Measurements from ENCODE around the gene HAUS6.
A peak's percentile ranks its signal among the peaks of the same experiment; 100 is the strongest.
"Not testable (repeated sequence)": the region's sequence is repeated elsewhere in the genome, so short reads cannot be mapped to it uniquely, and the experiment has no call there.

The HAUS6 gene

DNA sequence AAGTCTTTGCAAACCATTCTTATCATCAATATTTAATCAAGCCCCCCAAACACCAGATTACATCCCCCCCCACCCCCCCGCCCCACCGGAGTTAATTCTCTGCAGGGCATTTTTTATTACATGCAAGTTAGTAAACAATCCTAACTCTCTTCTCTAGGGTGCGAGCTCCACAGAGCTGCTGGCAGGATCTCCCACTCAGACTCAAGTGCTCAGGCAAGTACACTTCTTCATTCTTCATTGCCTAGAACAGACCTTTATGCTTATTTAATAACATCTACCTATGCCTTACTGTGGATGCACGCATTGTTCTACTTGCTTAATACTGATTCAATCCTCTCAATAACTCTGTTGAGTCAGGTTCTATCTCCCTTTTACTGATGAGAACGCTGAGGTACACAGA is 79.6 kb downstream of the HAUS6 start:
- no peak for DNase-seq (ENCODE audit: insufficient read length, low spot score)
- TF ChIP-seq SPI1 (IDR thresholded peaks at IDR 0.05; ENCODE audit: low read depth, low read length), result no peak
- TF ChIP-seq POLR2AphosphoS5 (IDR thresholded peaks at IDR 0.05; ENCODE audit: low read depth, low read length), result no peak
- TF ChIP-seq POLR2A (IDR thresholded peaks at IDR 0.05; ENCODE audit: low read depth, low read length), result no peak
- TF ChIP-seq TAF1 (IDR thresholded peaks at IDR 0.05; ENCODE audit: low read depth, low read length), result no peak
- TF ChIP-seq PAX5 (IDR thresholded peaks at IDR 0.05; ENCODE audit: insufficient read depth, low read length, severe bottlenecking), result no peak
- TF ChIP-seq POU2F2 (IDR thresholded peaks at IDR 0.05; ENCODE audit: low read depth, low read length), result no peak
- no peak for FAIRE-seq

DNA sequence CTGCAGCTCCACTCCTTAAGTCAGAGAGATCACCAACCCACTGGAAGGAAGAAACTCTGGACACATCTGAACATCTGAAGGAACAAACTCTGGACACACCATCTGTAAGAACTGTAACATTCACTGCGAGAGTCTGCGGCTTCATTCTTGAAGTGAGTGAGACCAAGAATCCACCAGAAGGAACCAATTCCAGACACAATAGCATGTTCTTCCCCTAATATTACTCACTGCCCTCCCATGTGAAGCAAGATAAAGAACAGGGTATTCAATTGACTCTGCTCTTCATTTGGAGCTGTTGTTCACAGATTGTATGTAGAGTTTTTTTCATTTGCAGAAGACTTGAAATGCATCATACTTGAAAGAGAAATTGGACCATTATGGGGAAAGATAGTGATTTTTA is 80.5 kb downstream of the HAUS6 start:
- FAIRE-seq (no peak), DNase-seq (ENCODE audit: insufficient read length, low spot score) (no peak)
- no peak for TF ChIP-seq SPI1 (IDR thresholded peaks at IDR 0.05; ENCODE audit: low read depth, low read length)
- TF ChIP-seq POLR2A (IDR thresholded peaks at IDR 0.05; ENCODE audit: low read depth, low read length), result no peak
- TF ChIP-seq PAX5 (IDR thresholded peaks at IDR 0.05; ENCODE audit: insufficient read depth, low read length, severe bottlenecking), result no peak
- TF ChIP-seq POU2F2 (IDR thresholded peaks at IDR 0.05; ENCODE audit: low read depth, low read length), result no peak
- no peak for TF ChIP-seq TAF1 (IDR thresholded peaks at IDR 0.05; ENCODE audit: low read depth, low read length)
- TF ChIP-seq POLR2AphosphoS5 (IDR thresholded peaks at IDR 0.05; ENCODE audit: low read depth, low read length), result no peak

DNA sequence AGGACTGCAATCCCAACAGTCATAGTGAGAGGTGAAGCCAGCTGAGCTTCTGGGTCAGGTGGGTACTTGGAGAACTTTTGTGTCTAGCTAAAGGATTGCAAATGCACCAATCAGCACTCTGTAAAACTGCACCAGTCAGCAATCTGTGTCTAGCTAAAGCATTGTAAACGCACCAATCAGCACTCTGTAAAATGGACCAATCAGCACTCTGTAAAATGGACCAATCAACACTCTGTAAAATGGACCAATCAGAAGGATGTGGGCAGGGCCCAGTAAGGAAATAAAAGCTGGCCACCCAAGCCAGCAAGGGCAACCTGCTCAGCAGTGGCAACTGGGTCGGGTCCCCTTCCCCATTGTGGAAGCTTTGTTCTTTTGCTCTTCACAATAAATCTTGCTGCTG is 81.1 kb downstream of the HAUS6 start:
- not testable (repeated sequence) for DNase-seq (ENCODE audit: insufficient read length, low spot score); FAIRE-seq

DNA sequence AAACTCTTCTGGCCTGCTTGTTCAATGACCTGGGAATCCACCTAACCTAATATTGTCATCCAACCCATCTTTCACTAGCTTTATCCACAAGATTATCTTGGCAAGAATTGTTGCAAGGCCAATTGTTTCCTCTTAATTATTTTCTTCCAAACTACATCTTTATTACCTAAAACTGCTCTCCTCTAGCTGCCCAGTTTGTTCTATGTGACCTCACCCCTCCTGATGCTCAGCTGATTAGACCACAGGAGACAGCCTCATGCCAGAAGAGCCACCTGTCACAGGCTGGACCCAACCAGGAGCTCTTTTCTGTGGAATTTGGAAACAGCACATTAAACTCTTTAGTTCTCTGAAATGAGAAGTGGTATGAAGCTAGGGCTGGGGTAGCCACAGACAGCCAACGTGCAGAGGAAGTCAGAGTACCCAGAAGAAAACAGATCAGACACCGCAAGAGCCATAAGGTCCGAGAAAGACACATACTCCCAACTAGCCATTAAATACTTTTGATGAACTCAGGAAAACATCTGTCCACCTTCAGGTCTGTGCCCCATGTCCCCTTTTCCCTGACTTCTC is 81.7 kb downstream of the HAUS6 start:
- TF ChIP-seq POLR2AphosphoS5 (IDR thresholded peaks at IDR 0.05; ENCODE audit: low read depth, low read length), result no peak
- TF ChIP-seq POU2F2 (IDR thresholded peaks at IDR 0.05; ENCODE audit: low read depth, low read length), result no peak
- no peak for TF ChIP-seq PAX5 (IDR thresholded peaks at IDR 0.05; ENCODE audit: insufficient read depth, low read length, severe bottlenecking)
- no peak for TF ChIP-seq POLR2A (IDR thresholded peaks at IDR 0.05; ENCODE audit: low read depth, low read length)
- no peak for TF ChIP-seq TAF1 (IDR thresholded peaks at IDR 0.05; ENCODE audit: low read depth, low read length)
- TF ChIP-seq SPI1 (IDR thresholded peaks at IDR 0.05; ENCODE audit: low read depth, low read length), result no peak
- FAIRE-seq (no peak), DNase-seq (ENCODE audit: insufficient read length, low spot score) (no peak)

DNA sequence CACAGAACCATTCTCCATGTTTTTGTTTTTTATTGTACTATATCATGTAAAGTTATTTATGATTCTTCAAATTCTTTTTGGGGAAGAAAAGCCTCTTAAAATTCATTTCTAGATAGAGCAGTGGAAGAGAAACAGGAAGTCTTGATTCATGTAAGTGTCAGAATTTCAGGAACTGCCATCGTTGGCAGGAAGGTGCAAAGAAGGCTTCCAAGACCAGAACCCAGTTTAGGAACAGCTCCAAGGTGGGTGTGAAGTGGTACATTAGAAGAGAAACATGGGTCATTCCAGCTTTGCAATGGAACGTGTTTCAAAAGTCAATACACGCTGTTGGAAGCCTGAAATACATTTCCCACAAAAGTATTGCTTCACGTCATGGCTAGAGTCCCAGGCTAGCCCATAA is 84.5 kb downstream of the HAUS6 start:
- FAIRE-seq (no peak), DNase-seq (ENCODE audit: insufficient read length, low spot score) (no peak)
- TF ChIP-seq SPI1 (IDR thresholded peaks at IDR 0.05; ENCODE audit: low read depth, low read length), result 0 out of 2 replicates have a peak, but pooled peaks have one; percentile 5
- TF ChIP-seq POLR2A (IDR thresholded peaks at IDR 0.05; ENCODE audit: low read depth, low read length), result no peak

DNA sequence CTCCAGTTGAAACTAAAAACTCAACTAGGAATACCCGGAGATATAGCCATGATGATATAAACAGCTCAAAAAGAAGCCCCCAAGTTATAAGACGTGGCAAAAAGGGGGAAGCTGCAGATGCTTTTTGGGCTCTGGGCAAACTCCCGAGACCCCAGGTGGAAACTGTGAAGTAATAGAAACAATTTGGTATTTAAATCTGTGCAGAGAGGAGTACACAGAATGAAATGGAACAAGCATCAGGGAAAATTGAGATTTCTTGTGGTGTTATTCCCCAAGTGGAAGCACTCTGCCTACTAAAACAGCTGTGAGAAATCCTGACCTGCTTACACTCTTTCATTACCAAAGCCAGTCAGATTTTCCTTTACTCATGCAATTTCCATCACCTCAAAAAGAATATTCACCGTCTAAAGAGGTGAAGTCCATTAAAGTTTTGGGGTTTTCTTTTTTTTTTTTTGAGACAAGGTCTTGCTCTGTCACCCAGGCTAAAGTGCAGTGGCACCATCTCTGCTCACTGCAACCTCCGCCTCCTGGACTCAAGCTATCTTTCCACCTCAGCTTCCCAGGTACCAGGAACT is 93.2 kb downstream of the HAUS6 start:
- DNase-seq (ENCODE audit: insufficient read length, low spot score), result no peak
- no peak for FAIRE-seq
- TF ChIP-seq SPI1 (IDR thresholded peaks at IDR 0.05; ENCODE audit: low read depth, low read length) (no peak), POLR2A (IDR thresholded peaks at IDR 0.05; ENCODE audit: low read depth, low read length) (no peak), TAF1 (IDR thresholded peaks at IDR 0.05; ENCODE audit: low read depth, low read length) (no peak), POLR2AphosphoS5 (IDR thresholded peaks at IDR 0.05; ENCODE audit: low read depth, low read length) (no peak), PAX5 (IDR thresholded peaks at IDR 0.05; ENCODE audit: insufficient read depth, low read length, severe bottlenecking) (no peak), POU2F2 (IDR thresholded peaks at IDR 0.05; ENCODE audit: low read depth, low read length) (no peak)

Measured in GM12891 (cell line).